GM18517 (cell line): Measurements from ENCODE around the gene SMIM14.
"Not testable (repeated sequence)": the region's sequence is repeated elsewhere in the genome, so short reads cannot be mapped to it uniquely, and the experiment has no call there.

Experiments used
- ATAC-seq: cut with Tn5 transposase; IDR thresholded peaks from one replicate; pipeline ENCODE4 v1.9.1; 2021; ENCODE audit warnings: mild to moderate bottlenecking, moderate library complexity; ENCODE audit not compliant: unreplicated experiment

Gene SMIM14

DNA sequence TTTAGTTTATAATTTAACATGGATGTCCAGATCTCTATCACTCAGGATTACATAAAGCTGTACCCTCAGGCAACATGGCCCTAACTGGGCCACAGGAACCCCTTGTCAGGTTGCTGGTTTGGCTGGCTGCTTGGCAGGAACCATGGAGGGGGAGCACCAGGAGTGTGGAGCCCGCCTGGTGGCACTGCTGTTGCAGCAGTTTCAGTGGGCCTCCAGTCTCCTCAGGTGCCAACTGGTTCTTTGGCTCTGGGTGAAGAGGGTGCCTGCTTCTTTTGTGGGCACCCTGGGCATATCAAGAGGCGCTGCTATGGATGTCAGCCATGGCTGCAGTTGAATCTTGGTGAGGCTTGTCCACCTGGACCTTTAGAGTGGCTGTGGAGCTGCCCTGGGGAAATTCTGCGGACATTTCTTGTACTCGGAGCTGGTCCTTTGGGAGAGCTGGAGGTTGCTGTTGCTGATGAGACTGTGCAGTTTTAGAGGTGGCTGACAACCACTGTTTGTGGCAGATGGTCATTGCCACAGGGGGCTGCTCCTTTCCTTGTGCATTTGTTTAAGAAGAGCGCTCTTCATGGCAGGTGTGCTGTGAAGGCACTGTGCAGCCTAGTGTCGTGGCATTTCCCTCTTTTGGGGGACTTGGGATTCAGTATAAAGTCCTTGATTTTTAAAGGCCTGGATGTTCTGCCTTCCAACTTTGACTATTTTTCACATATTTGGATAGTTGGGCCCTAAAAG lies 10.3 kb upstream of the SMIM14 start:
- ATAC-seq: no peak

GRCh38 chr4:39648213-39648612 lies 9.5 kb upstream of the SMIM14 start:
- ATAC-seq: no peak

DNA sequence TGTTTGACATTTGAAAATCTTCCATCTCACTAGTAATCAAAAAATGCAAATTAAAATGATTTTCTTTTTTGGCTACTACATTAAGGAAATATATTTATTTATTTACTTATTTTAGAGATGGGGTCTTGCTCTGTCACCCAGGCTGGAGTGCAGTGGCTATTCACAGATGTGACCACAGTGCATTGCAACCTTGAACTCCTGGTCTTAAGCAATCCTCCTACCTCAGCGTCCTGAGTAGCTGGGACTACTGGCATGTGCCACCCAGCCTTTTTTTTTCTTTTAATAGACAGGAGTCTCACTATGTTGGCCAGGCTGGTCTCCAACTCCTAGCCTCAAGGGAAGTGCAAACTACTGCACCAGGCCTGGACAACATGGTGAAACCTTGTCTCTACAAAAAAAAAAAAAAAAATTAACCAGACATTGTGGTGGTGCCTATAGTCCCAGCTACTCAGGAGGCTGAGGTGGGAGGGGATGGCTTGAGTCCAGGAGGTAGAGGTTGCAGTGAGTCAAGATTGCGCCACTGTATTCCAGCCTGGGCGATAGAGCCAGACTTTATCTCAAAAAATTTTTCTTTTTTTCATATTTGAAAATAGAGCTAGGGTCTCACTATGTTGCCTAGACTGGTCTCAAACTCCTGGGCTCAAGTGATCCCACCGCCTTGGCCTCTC lies 4.4 kb upstream of the SMIM14 start:
- no peak for ATAC-seq

DNA sequence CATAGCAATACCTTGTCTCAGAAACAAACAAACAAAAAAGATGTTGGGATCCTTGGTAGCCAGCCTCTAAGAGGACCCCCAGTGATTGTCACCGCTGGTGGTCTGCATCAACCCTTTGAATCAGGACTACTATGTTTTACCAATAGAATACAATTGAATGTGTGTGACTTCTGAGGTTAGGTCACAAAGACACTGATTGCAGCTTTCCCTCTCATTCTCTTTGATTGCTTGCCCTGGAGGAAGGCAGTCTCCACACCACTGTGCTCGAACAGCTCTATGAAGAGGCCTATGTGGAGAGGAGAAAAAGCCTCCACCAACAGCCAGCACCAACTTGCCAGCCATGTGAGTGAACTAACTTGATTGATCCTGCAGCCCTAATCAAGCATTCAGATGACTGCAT lies 2.8 kb upstream of the SMIM14 start:
- ATAC-seq: no peak

- peak; percentile 3 for ATAC-seq
These were observed 895 bp downstream of the SMIM14 start for GRCh38 chr4:39637586-39638353.

DNA sequence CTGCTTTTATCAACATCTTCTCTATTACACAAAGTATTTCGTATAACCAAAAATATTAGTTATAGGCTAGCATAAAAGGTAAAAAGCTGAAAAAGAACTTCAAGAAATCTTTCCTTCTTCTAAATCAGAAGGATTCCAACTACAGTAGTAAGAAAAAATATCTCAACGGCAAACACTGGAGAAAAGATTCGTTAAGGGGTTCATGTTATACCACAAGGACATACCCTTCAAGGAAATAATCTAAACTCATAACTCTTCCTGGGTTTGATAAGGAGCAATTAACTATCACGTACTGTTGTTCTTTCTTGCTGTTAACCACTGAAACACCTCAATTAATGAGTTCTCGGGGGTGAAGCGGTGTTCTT lies 1.5 kb downstream of the SMIM14 start:
- ATAC-seq: no peak

GRCh38 chr4:39636531-39637184 lies 2.0 kb downstream of the SMIM14 start:
- no peak for ATAC-seq

- no peak for ATAC-seq
These were observed 3.6 kb downstream of the SMIM14 start for GRCh38 chr4:39635023-39635422.

DNA sequence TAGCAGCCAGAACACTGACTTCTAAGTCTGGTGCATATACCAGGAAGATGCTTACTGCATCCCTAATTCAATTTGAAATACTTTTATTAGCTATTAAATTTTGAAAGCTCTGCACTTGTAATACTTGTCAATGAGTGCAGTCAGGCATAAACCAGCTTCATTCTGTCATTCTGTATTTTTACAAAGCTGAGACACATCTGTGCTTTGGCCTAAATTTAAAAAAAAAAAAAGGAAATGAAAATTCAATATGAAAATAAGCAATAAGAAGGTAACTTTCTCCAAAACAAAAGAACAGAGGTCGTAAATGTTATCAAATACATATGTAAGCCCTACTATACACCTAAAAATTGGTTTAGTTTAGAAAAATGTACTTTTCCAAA lies 7.0 kb downstream of the SMIM14 start:
- peak; percentile 72 for ATAC-seq

- no peak for ATAC-seq
These were observed 11.3 kb downstream of the SMIM14 start for GRCh38 chr4:39627413-39627812.

GRCh38 chr4:39626913-39627312 lies 11.8 kb downstream of the SMIM14 start:
- ATAC-seq: no peak

DNA sequence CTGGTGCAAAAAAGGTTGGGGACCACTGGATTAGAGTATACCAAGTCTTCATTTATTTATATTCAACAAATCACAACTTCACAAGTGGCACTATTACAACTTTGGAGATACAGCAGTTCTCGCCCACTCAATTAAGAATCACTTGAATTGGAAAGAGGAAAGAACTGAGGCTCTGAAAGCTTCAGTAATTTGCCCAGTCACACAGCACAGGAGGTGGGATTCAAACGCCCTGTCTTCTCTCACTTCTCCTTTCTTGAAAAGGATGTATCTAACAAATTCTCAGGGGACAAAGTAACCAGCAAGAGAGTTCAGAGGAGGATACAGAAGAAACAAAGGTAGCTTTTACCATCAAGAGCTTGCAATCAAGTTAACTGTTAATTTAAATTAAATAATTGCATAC lies 12.4 kb downstream of the SMIM14 start:
- peak; percentile 67 for ATAC-seq

DNA sequence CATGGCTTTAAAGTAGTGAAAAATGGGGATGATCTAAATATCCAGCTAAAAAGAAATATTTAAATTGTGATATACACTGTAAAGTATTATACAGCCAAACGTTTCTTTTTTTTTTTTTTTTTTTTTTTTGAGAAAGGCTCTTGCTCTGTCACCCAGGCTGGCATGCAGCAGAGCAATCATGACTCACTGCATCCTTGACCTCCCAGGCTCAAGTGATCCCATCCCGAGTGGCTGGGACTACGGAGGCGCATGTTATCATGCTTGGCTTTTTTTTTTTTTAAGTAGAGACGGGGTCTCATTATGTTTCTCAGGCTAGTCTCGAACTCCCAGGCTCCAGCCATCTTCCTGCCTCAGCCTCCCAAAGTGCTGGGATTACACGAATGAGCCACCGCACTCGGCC lies 17.1 kb downstream of the SMIM14 start:
- ATAC-seq: no peak

DNA sequence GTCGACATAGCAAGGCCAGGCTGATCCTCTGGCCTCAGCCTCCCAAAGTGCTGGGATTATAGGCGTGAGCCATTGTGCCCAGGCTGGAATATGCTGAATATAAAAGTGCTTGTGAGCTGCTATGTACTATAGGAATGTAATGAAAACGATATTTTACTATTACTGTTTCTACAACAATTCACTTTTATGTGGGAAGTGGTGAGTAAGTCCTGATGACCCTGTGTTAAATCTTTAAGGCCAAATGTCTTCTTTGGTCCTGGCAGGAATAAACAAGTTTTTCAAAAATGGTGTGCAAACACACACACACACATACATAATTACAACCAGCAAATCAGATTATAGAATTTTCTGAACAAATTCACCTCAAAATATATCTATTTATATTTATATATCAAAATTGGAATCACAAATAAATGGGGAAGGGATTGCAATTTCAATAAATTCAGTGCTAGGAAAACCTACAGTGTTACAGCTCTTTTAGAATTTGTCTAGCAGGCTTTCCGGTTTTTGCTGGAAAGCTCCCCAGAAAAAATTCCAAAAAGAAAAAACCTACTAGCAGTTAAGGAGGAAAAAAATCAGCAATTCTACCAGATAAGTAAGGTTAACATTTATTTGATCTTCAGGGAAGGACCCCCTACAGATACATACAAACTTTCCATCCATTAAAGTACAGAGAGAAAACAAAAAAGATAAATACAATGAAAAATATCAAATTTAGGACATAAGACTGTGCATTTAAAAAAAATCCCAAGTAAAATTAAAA lies 17.9 kb downstream of the SMIM14 start:
- ATAC-seq: no peak

DNA sequence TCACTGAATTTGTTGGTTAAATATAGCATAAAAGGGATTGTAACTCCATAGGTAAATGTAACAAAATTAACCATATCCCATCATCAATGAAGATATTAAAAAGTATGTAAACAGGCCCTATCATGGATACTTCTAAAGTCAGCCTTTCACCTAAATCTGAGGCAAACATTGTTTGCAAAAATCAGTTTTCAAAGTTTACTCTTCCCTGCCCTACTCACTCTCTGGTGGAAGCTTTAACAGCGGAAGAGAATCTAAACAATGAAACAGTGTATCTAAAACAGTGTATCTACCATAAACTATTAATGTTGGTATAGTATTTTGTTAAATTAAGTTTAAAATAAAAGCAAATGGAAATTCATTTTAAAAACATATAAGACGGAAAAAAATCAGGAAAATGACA lies 21.1 kb downstream of the SMIM14 start:
- ATAC-seq: no peak

GRCh38 chr4:39616651-39617050 lies 22.0 kb downstream of the SMIM14 start:
- no peak for ATAC-seq

DNA sequence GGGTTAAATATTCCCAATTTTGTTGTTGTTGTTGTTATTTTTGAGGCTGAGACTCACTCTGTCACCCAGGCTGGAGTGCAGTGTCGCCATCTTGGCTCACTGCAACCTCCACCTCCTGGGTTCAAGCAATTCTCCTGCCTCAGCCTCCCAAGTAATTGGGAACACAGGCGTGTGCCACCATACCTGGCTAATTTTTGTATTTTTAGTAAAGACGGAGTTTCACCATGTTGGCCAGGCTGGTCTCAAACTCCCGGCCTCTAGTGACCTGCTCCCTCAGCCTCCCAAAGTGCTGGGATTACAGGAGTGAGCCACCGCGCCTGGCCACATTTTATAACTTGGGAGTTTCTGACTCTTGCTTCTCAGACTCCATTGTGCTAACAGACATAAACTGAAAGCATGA lies 22.6 kb downstream of the SMIM14 start:
- ATAC-seq: not testable (repeated sequence)

GRCh38 chr4:39614487-39615162 lies 24.0 kb downstream of the SMIM14 start:
- no peak for ATAC-seq

GRCh38 chr4:39613093-39613656 lies 25.5 kb downstream of the SMIM14 start:
- peak; percentile 41 for ATAC-seq

DNA sequence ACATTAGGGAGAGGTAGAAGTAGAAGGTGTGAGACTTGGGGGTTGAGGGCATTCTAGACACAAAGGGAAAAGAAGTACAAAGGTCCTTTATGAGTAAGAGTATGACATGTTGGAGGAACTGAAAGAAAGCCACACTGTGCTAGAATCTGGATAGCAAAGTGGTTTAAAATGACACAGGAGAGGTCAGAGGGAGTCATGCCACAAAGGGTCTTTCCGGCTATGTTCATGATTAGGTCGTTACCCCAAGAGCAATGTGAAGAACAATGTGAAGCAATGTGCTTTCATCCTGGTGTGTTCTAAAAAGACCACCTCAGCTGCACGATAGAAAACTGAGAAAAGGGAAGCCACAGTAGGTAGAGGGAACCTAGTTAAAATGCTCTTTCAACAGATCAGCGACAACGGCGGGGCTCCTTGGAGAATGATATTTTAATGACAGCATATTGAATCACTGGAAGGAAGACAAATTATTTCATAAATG lies 29.2 kb downstream of the SMIM14 start:
- ATAC-seq: peak; percentile 91
